Measurements from ENCODE around the gene ZNF385C.

The ZNF385C gene

DNA sequence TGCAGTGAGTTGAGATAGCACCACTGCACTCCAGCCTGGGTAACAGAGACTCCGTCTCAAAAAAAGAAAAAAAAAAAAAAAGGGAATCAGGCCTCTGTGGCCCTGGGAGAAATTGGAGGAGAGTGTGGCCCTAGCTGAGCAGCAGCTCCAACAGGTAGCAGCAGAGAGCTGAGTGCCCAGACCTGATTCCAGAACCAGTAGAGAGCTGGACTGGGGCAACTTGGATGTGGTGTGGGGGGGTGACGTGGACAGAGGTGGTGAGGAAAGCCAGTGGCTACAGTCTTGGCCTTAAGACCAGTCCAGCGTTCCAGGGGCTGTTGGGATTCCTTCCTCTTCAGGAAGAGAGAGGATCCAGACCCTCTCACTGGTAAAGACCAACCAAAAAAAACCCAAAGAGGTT, 26.0 kb upstream of the ZNF385C start:
- no peak for DNase-seq

DNA sequence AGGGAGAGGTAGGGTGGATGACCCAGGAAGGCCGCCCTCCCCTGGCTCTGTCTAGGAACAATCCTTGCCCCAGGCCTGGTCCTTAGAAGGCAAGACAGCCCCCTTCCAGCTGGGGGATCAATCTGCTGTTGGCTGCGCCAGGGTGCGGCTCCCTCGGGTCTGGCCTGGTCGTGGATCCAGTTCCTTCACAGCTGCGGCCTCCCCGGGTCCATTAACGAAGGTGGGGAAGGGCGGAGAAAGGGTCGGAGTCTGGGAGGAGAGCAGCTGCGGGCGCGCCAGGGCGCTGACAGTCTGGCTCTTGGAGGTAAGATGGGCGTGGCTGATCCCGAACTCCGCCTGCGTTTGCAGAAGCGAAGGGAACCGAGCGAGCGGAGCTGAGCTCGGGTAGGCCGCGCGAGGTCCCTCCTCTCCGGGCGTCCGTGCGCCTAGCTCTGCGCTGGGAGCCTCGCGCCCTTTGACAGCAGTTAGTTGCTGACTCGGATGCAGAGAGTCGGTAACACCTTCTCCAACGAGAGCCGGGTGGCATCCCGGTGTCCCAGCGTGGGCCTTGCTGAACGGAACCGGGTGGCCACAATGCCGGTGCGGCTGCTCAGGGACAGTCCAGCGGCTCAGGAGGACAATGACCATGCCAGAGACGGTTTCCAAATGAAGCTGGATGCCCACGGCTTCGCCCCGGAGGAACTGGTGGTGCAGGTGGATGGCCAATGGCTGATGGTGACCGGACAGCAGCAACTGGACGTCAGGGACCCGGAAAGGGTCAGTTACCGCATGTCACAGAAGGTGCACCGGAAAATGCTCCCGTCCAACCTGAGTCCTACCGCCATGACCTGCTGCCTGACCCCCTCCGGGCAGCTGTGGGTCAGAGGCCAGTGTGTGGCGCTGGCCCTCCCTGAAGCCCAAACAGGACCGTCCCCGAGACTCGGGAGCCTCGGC, 24.4 kb upstream of the ZNF385C start, which contains the start of gene HSPB9:
Gene HSPB9 (plus strand): TSS at position 434 of the 933 bp plus-strand sequence. CDS start 47 bp downstream, at position 481.
- peak; percentile 45 for DNase-seq

DNA sequence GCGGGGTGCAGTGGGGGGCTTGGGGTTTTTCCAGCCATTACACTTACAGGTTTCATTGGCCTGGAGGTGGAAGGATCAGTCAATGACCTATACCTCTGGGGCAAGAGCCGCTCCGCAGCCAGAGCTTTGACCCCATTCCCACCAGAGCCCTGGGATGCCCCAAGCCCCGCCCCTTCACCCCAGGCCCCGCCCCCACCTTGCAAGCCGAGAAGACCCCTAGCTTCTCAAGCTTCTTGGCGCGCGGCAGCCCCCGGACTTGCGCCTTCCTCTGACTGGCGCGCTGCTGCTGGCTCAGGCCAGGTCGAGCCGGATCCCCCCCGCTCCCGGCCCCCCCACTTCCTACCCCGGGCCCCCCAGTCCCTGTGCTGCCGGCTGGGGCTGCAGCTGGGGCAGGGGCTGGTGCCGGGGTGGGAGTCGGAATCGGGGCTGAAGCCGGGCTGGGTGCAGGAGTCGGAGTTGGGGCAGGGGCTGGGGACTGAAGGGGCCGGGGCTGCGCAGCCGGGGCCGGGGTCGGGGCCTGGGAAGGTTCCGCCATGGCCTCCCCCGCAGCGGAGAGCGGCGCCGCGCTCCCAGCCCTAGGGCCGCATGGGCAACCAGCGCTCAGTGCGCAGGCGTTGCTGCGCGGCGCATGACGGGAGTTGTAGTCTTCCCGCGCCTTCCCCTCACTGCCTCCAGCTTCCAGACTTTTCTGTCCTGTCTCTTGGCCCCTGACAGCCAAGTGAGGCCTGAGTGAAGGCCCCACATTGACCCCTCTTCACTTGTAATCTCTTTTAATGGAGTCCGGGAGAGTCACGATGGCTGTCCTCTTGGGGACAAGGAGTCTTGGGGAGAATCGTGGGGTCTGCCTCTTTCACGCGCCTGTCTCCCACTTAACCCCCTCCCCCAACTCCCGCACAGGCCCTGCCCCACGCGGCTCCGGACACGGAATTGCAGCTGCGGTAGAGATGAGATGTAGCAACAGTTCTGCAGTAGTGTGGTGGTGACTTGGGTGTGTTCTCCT, 22.8 kb upstream of the ZNF385C start, which contains the start of gene KAT2A:
Gene KAT2A (minus strand): TSS at position 598 of the 1,000 bp plus-strand sequence. CDS start 63 bp downstream, at position 535.
- peak; percentile 25 for DNase-seq

DNA sequence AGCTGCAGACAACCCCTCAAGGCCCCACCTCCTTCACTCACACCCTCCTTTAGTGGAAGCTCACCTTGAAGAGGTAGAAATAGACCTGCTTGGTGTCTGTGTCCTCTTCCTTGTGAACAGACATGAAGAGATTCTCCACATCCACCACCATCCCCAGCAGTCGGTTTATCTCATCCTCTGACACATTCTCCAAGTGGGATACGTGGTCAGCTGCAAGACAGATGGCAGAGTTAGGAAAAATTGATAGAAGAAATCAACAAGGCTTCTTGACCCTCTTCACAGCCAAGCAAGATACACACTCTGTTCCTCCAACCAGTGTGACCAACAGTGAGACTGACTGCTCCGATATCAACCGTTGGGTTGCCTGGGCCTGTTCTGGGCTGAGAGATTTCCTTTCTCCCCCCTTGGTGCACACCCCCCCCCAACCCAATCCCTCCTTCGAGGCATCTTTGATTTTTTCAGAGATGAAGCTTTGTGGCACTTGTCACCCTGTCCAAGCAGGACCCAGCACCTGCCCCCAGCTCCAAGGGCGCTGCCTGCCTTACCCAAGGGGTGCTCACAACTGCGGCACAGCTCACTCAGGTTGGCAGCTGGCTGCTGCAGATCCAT, 22.0 kb upstream of the ZNF385C start:
- DNase-seq, result no peak

DNA sequence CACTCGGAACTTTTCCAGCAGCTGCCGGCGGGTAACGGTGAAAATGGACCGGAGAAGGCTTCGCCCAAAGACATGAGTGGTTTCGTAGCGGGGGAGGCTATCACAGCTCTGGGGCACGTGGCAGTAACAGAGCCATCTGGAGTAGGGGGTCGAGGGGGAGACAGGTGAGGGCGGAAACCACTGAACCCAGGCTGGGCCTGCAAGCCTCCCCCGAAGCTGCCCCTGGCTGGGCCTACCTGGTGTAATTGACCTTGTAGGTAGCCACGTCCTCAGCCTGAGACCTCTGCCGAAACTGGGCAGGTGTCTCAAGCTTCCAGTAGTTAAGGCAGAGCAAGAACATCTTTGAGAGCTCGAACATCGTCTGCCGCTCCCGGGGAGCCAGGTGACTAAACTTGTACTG, 21.0 kb upstream of the ZNF385C start:
- DNase-seq, result no peak

DNA sequence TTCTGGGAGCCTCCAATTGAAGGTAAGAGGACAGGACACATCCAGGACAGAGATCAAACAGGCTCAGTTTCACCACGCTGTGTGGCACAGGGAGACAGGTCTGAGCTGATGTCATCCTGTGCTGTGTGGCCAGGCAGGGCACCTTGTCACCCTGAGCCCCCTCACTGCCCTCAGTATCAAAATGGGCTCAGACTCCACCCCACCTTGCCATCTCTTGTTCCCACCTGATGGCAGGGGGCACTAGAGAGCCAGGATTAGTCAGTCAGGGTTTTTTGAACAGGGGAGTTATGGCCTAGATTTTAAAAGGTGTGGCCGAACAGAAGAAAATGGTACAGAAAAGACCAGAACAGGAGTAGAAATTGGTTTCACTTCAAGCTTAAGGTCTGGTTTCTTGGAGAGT, 20.3 kb upstream of the ZNF385C start:
- peak; percentile 4 for DNase-seq

DNA sequence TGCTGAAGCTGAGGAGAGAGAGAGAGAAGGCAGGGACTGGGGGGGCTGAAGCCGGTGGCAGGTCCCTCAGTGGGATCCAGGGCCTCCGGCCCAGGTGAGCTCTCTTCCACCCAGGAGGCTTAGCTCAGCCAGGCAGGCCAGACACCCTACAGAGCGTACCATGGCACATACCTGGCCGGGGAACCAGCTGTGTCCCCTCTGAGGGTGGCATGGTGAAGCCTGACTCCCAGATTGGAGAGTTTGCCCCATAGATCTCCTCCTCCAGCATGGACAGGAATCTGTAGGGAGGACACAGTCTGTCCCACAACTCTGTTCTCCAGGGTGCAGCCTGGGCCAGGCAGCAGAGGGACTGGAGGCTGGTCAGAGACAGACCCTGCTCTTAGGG, 19.8 kb upstream of the ZNF385C start:
- no peak for DNase-seq

DNA sequence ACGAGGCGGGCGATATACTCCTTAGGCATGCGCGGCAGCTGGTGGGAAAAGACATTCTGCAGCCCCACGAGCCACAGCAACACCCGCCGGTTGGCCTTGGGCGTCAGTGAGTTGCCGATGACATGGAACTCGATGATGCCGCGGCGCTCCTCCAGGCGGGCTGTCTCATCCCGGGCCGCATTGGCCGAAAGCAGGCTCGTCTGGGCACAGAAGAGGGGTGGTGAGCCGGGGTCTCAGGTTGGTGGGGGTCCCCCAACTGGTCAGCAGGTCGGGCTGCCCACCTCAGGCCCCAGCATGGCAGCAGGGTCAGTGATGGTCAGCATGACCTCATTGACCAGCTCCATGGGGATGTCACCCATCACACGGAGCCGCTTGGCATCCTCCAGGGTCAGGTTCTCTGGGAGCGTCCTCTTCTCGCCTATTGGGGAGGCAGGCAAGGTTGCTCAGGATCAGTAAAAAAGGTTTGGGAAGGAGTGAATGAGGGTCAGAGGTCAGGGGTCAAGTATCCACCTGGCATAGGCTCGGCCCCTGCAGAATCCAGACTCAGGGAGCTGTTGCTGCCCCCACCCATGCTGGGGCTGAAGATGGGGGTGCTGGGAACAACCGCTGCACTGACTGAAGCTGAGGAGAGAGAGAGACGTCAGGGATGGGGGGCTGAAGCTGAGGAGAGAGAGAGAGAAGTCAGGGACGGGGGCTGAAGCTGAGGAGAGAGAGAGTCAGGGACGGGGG, 19.3 kb upstream of the ZNF385C start:
- DNase-seq, result no peak

DNA sequence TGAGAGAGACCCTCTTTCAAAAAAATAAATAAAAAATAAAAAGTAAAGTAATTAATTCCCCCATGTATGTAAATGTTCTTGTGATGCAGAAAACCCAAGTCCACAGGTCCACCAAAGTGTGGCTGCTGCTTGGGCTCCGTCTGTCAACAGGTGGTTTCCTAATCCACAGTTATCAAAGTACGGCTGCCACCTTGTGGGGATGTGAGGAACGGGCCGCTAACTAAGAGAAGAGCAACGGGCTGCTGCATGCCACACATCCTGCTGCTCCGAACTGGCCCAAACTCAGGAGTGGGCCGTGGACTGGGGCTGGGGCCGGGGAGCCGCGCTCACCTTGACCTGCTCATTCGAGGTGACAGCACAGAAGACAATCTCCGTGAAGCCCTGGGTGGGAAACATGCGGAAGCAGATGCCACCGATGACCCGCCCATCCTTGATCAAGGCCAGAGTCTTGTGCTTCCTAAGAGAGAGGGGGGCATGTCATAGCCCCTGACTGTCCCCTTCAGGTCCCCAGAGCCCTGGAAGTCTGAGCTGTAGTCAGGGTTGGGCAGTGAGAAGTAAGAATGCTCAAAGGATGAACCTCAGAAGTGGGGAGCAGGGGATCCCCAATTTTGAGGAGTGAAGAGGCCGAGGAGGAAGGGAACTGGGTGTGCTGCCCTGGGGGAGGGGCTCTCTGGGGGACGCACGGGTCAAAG, 18.6 kb upstream of the ZNF385C start:
- peak; percentile 61 for DNase-seq

DNA sequence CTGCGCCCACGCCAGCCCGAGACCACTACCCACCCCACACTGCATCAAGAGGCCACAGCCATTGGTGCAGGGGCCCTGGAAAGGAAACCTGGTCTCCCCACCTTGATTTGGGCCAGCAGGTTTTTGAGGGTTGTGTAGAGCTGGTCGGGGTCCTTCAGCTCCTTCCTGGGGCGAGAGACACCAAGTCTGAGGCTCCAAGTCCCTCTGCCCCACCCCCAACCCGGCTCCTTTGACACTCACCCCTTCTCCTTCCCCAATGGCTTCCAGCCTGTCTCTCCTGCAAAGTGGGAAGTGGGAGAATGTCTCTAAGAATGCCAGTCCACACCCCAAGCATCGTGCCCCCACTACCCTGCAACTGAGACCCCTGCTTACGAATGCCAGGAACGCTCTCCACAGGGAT, 15.8 kb upstream of the ZNF385C start:
- no peak for DNase-seq

DNA sequence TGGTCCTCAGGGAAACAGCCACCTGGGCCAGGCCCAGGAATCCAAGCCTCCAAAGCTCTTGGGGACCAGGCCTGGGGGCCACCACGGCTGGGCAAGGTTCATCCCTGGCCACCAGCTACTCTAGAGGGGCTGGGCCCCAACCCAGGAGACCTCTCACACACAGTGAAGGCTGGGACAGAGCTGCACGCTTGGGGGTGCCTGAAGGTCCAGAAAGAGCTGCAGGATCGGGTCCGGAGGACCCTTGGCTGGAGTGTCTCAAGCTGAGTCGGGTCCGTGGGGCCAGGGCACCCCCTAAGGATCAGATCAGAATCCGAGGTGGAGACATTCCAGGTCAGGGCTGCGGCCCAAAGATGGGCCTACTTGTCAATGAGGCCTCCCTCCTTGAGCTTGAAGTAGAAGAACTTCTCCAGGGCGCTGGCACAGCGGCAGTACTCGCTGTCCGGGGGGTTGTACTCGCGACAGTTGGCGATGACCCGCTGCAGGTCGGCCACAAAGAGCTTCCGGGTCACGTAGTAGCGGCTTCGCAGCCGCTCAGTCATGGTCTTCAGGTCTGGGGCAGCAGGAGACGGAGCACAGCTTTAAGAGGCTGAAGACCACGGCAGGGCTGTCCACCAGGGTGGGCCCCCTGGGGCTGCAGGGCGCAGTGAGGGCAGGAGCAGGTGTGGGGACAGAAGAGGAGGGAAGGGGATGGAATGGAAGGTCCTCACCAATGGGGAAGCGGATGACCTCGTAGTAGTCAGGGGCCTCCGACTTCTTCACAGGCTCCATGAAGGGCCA, 15.2 kb upstream of the ZNF385C start:
- no peak for DNase-seq

DNA sequence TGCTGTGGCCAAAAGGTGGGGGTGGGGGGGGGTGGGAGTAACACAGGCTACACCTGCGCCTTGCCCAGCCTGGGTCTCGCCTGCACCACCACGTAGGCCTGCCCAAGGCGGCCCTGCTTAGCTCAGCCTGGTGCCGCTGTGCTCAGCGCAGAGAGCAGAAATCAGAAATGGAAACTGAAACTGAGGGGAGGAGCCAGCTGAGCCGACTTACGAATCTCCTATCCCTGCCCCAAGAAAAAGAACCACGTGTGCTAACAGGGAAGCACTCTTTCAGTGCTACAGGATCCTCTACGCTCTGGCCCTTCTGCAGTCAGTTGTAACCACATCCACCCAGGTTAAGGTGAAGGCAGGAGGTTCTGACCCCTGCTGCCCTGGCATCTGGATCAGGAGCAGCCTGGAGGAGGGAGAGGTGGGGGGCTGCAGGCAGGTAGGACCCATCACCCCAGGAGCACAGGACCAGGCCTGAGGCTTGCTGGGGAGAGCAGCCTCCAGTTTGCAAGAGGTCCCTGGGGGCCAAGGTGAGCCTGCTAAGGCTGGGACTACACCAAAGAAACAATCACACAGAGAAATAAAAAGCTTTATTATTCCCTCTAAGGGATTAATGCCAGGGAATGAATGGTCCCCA, 14.4 kb upstream of the ZNF385C start, which contains the start of gene DHX58:
Gene DHX58 (minus strand): TSS at position 163 of the 625 bp plus-strand sequence. CDS start 822 bp downstream, outside the sequence.
- DNase-seq, result no peak

DNA sequence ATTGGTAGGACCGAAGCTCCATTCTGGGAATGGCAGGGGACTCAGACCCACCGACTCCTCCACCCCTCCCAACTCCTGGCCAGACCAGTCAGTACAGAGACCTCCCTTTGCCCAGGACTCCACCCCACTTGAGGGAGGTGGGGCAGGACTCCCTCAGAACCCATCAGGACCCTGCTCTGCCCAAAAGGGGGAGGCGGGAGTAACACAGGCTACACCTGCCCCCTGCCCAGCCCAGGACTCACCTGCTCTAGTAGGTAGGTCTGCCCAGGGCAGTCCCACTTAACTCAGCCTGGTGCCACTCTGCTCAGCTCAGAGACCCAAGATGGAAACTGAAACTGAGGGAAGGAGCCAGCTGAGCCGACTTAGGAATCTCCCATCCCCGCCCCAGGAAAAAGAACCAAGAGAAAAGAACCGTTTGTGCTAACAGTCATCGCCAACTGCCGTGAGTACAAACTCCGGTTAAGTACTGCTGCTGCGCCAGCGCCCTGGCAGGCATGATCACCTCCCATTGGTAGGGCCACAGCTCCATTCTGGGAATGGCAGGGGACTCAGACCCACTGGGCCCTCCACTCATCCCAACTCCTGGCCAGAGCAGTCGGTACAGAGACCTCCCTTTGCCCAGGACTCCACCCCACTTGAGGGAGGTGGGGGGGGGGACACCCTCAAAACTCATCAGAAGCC, 13.7 kb upstream of the ZNF385C start:
- no peak for DNase-seq

DNA sequence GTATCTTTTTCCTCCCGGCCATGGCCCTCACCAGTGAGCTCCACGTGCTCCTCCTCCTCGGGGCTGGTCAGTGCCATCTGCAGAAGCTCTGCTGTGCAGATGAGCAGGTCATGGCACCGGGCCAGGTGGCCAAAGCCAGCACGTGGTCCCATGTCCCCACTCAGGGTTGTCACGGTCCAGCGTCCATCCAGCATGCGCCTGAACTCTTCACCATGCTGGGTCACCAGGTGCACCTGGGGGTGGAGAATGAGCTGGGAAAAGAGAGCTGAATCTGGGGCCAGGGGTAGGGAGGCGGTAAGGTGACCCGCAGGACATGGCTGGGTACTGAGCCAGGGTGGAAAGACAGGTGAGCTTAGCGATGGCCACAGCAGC, 13.0 kb upstream of the ZNF385C start:
- DNase-seq, result no peak

DNA sequence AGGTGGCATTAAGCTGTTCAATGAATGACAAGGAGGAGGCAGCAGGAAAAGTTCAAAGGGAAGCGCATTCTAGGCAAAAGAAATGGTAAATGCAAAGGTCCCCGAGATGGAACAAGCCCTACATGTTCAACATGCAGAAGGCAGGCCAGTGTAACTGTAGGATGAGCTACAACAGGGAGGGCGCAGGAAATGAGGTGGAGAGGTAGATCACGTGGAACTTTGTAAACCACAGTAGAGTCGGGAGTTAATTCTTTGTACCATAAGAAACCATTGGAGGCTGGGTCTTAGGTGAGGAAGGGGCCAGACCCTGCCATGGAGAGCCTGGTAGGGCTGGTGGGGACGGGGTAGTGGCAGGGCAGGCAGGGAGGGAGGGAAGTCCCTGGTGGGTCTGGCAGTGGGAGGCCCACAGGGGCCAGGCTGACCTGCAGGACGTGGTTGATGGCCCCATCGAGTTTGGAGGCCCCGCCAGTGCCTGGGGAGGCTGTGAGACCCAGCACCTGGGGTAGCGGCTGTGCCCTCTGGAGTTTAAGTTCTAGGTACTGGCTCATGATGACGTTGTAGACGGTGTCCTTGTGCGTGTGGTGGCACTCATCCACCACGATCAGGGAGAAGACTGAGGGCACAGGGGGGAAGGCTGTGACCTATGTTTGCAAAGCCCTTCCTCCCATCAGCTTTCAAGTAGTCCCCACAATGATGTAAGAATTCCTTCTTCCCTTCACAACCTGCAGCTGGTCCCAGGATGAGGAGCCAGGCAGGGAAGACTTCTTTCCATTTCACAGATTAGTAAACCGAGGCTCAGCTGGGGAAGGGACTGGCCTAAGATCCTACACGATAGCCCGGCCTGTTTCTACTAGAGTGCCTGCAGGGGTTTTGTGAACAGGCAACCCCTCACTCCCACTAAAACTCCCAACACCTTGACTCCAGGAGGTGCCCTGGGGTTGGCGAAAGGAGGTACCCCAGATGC, 12.3 kb upstream of the ZNF385C start:
- no peak for DNase-seq

DNA sequence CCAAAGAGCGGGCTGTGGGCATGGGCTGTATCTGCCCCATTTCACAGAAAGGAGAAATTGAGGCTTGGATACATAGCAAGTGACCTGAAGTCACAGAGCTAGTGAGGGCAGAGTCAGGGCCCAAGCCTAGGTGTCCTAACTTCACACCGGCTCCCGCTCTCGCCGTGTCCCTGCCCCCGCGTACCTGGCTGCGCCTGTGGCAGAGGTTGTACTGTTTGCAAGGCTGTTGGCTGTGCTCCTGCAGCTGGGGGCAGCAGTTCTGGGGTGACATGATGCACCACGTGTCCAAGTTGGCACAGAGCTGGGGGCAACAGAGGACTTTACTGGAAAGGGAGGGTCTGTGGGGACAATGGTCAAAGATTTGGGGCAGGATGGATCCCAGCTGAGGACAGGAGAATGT, 10.8 kb upstream of the ZNF385C start:
- no peak for DNase-seq

DNA sequence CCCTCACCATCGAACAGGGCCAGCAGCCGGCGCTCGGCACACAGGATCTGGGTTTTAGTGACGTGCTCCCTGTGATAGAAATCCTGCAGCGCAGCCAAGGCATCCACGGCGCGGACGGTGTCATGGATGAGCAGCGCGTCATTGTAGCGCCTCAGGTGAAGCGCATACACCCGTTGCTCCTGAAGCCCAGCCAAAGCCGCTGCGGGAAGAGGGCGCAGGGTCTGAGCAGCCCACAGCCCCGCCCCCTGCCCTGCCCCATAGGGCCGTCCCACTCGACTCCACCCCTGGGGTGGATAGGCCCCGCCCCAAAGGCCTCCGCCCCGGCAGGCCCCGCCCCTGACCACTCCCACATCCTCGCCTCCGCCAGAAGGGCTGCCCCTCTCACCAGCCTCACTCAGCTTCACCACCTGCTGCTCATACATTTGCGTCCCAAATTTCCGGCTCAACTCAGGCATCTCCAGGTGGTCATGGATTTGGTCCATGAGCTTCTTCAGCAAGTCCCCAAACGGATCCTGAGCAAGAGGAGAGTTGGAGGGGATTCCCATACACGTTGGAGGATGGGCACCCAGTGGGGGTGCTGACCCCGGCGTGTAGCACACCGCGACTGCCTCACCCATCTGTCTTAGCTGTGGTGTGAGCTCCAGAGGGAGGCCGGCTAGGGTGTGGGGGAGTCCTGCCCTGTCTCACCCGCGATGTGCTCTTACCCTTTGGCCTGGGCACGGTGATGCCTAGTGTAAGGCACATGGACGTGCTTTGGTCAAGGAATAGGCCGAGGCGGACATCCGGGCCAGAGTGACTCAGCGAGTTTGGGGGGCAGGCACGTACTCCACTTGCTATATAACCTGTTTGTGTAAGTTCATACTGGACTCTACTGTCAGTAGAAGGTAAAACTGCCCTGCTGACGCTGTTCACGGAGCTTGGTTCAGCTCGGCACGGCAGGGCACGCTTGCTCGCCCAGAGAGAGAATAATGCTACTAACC, 9.6 kb upstream of the ZNF385C start:
- DNase-seq, result peak; percentile 71

Measured in NCI-H748 treated with DMSO at 0.1 percent for 48 hours (cell line).